ENCODE results near the gene CREB5. TPM values are rescaled to one million over a fixed set of nuclear protein-coding genes. Genes with fewer than 3 reads are reported as not detected.

CREB5 gene
- polyA plus RNA-seq, 1 donor from 2014 or later = 3.7 TPM

- no peaks in the 10 kb centered on the region for H3F3A ChIP-seq (ENCODE audit: insufficient read depth, low read length, poor library complexity, severe bottlenecking)
- H3K9me2 ChIP-seq (ENCODE audit: insufficient read depth, low read length) = no peaks in the 10 kb centered on the region
- H4K20me1 ChIP-seq (ENCODE audit: insufficient read depth) = no peaks in the 10 kb centered on the region
- no peak overlapping the region for H3K27ac ChIP-seq (ENCODE audit: low read length)
- H2AFZ ChIP-seq (ENCODE audit: low read depth, low read length) = no peak overlapping the region
- no peak overlapping the region for H3K4me3 ChIP-seq (ENCODE audit: low read length)
- no peaks in the 10 kb centered on the region for H3K27me3 ChIP-seq (ENCODE audit: insufficient read depth, low read depth, low read length)
- TF ChIP-seq MXI1 (conservative IDR thresholded peaks at IDR 0.05; ENCODE audit: poor library complexity, severe bottlenecking) (no peak), TAF1 (IDR thresholded peaks at IDR 0.05; ENCODE audit: low read depth) (no peak), SMC3 (conservative IDR thresholded peaks at IDR 0.05; ENCODE audit: poor library complexity) (no peak), EZH2 (IDR thresholded peaks at IDR 0.05; ENCODE audit: borderline replicate concordance, insufficient read depth, low read length, poor library complexity, severe bottlenecking) (no peak), REST (IDR thresholded peaks at IDR 0.05; ENCODE audit: borderline replicate concordance) (no peak), RAD21 (conservative IDR thresholded peaks at IDR 0.05) (no peak), CTCF (IDR thresholded peaks at IDR 0.05; ENCODE audit: poor library complexity, severe bottlenecking) (no peak), EP300 (conservative IDR thresholded peaks at IDR 0.05; ENCODE audit: poor library complexity, severe bottlenecking) (no peak), POLR2AphosphoS5 (IDR thresholded peaks at IDR 0.05) (no peak)
- H3K36me3 ChIP-seq (ENCODE audit: insufficient read depth, low read length) = no peaks in the 10 kb centered on the region
- H3K9ac ChIP-seq (ENCODE audit: low read length) = no peak overlapping the region
- H3K79me2 ChIP-seq (replicated peaks; ENCODE audit: insufficient read depth, low read length) = no peaks in the 10 kb centered on the region
- H3K9me3 ChIP-seq (ENCODE audit: low read length) = no peaks in the 10 kb centered on the region
- no peak overlapping the region for H3K4me2 ChIP-seq (ENCODE audit: low read length)
Measured at GRCh38 chr7:28672397-28672797, 260.1 kb downstream of the CREB5 start.

GRCh38 chr7:28674359-28674782 is 262.1 kb downstream of the CREB5 start:
- H3K79me2 ChIP-seq (replicated peaks; ENCODE audit: insufficient read depth, low read length) = no peaks in the 10 kb centered on the region
- no peak overlapping the region for H3K4me3 ChIP-seq (ENCODE audit: low read length)
- no peak overlapping the region for H3K4me2 ChIP-seq (ENCODE audit: low read length)
- no peaks in the 10 kb centered on the region for H3K36me3 ChIP-seq (ENCODE audit: insufficient read depth, low read length)
- H3K27me3 ChIP-seq (ENCODE audit: insufficient read depth, low read depth, low read length) = no peaks in the 10 kb centered on the region
- no peak overlapping the region for H3K27ac ChIP-seq (ENCODE audit: low read length)
- no peaks in the 10 kb centered on the region for H3K9me2 ChIP-seq (ENCODE audit: insufficient read depth, low read length)
- no peaks in the 10 kb centered on the region for H4K20me1 ChIP-seq (ENCODE audit: insufficient read depth)
- H2AFZ ChIP-seq (ENCODE audit: low read depth, low read length) = no peak overlapping the region
- no peak overlapping the region for H3K9ac ChIP-seq (ENCODE audit: low read length)
- H3K9me3 ChIP-seq (ENCODE audit: low read length) = no peaks in the 10 kb centered on the region
- no peak for TF ChIP-seq POLR2AphosphoS5 (IDR thresholded peaks at IDR 0.05)
- no peaks in the 10 kb centered on the region for H3F3A ChIP-seq (ENCODE audit: insufficient read depth, low read length, poor library complexity, severe bottlenecking)

GRCh38 chr7:28675429-28675828 is 263.1 kb downstream of the CREB5 start:
- Histone ChIP-seq H4K20me1 (ENCODE audit: insufficient read depth) (no peaks in the 10 kb centered on the region), H3K4me2 (ENCODE audit: low read length) (no peak overlapping the region), H3K27ac (ENCODE audit: low read length) (no peak overlapping the region), H3K4me3 (ENCODE audit: low read length) (no peak overlapping the region), H3K79me2 (replicated peaks; ENCODE audit: insufficient read depth, low read length) (no peaks in the 10 kb centered on the region), H3K9me2 (ENCODE audit: insufficient read depth, low read length) (no peaks in the 10 kb centered on the region), H3K36me3 (ENCODE audit: insufficient read depth, low read length) (no peaks in the 10 kb centered on the region), H3F3A (ENCODE audit: insufficient read depth, low read length, poor library complexity, severe bottlenecking) (no peaks in the 10 kb centered on the region), H2AFZ (ENCODE audit: low read depth, low read length) (no peak overlapping the region), H3K27me3 (ENCODE audit: insufficient read depth, low read depth, low read length) (no peaks in the 10 kb centered on the region), H3K9ac (ENCODE audit: low read length) (no peak overlapping the region), H3K9me3 (ENCODE audit: low read length) (no peaks in the 10 kb centered on the region)
- TF ChIP-seq RAD21 (conservative IDR thresholded peaks at IDR 0.05) = no peak
- TF ChIP-seq EZH2 (IDR thresholded peaks at IDR 0.05; ENCODE audit: borderline replicate concordance, insufficient read depth, low read length, poor library complexity, severe bottlenecking) = no peak
- TF ChIP-seq POLR2AphosphoS5 (IDR thresholded peaks at IDR 0.05) = no peak
- TF ChIP-seq TAF1 (IDR thresholded peaks at IDR 0.05; ENCODE audit: low read depth) = no peak
